Fibroblast of pulmonary artery (primary cell): ENCODE results near the gene FOXO3.

ENCODE experiments used
- DNase-seq: peaks from one replicate; pipeline ENCODE4 v3.0.0-alpha.2; 2010; ENCODE audit warnings: low read depth
- H3K4me3 ChIP-seq: replicated peaks from 2 replicates; pipeline ENCODE4 v1.5.1; 2011; ENCODE audit warnings: low read depth, mild to moderate bottlenecking, control low read depth, low read length, moderate library complexity
- CTCF ChIP-seq: IDR thresholded peaks from 2 replicates; pipeline ENCODE4 v1.5.1; 2011; ENCODE audit warnings: mild to moderate bottlenecking, control low read depth, low read length, inconsistent platforms; ENCODE audit errors: missing control alignments

The FOXO3 gene

GRCh38 chr6:108546079-108547049 lies 14.4 kb upstream of the FOXO3 start:
- no peak for DNase-seq
- H3K4me3 ChIP-seq: no peak overlapping the region
- TF ChIP-seq CTCF: no peak

GRCh38 chr6:108549241-108549640 lies 11.5 kb upstream of the FOXO3 start:
- no peak for TF ChIP-seq CTCF
- no peak overlapping the region for H3K4me3 ChIP-seq
- DNase-seq: no peak

- no peak for TF ChIP-seq CTCF
- DNase-seq: no peak
- H3K4me3 ChIP-seq: no peak overlapping the region
Measured at GRCh38 chr6:108549741-108550140, 11.0 kb upstream of the FOXO3 start.

- DNase-seq: no peak
- no peak for TF ChIP-seq CTCF
Measured at GRCh38 chr6:108550256-108550655, 10.5 kb upstream of the FOXO3 start.

GRCh38 chr6:108555399-108556052 lies 5.2 kb upstream of the FOXO3 start:
- no peak for TF ChIP-seq CTCF
- H3K4me3 ChIP-seq: no peak overlapping the region
- DNase-seq: no peak

More at GRCh38 chr6:108550256-108550655, 10.5 kb upstream of the FOXO3 start:
- H3K4me3 ChIP-seq: no peak overlapping the region

- H3K4me3 ChIP-seq: no peak overlapping the region
- DNase-seq: no peak
- TF ChIP-seq CTCF: no peak
Measured at GRCh38 chr6:108556250-108556649, 4.5 kb upstream of the FOXO3 start.
